ENCODE data around the gene AKIRIN2. TPM values are rescaled to one million over a fixed set of nuclear protein-coding genes. Genes with fewer than 3 reads are reported as not detected.

The AKIRIN2 gene
- total RNA-seq, 1 donor = 15.2 TPM

GRCh38 chr6:87663434-87663833 lies 38.6 kb downstream of the AKIRIN2 start:
- Histone ChIP-seq H3K9me3 (ENCODE audit: low read depth, low read length) (no peaks in the 10 kb centered on the region), H3K36me3 (ENCODE audit: insufficient read depth, low read length) (peaks cover 3% of the 10 kb centered on the region), H4K20me1 (ENCODE audit: insufficient read depth, low read length) (no peaks in the 10 kb centered on the region), H3K27me3 (ENCODE audit: insufficient read depth, low read length) (no peaks in the 10 kb centered on the region), H3K27ac (ENCODE audit: low read depth, low read length) (no peak overlapping the region), H3K4me1 (ENCODE audit: insufficient read depth, low read length) (peaks cover 30% of the 10 kb centered on the region), H2AFZ (ENCODE audit: low read length) (no peak overlapping the region), H3K79me2 (ENCODE audit: insufficient read depth, low read length) (no peaks in the 10 kb centered on the region), H3K4me2 (ENCODE audit: insufficient read depth, low read length) (no peak overlapping the region), H3K4me3 (ENCODE audit: insufficient read depth, low read length) (no peak overlapping the region)
- no peak for TF ChIP-seq CTCF (IDR thresholded peaks at IDR 0.05; ENCODE audit: extremely low read depth, low read depth, low read length)
- DNase-seq (ENCODE audit: insufficient read length, low spot score, missing footprints) = peak; percentile 49

- H2AFZ ChIP-seq (ENCODE audit: low read length) = no peak overlapping the region
- H4K20me1 ChIP-seq (ENCODE audit: insufficient read depth, low read length) = no peaks in the 10 kb centered on the region
- peak overlapping the region; percentile 4 for H3K4me2 ChIP-seq (ENCODE audit: insufficient read depth, low read length)
- no peaks in the 10 kb centered on the region for H3K27me3 ChIP-seq (ENCODE audit: insufficient read depth, low read length)
- no peaks in the 10 kb centered on the region for H3K79me2 ChIP-seq (ENCODE audit: insufficient read depth, low read length)
- peak overlapping the region; percentile 71 for H3K27ac ChIP-seq (ENCODE audit: low read depth, low read length)
- H3K4me3 ChIP-seq (ENCODE audit: insufficient read depth, low read length) = no peak overlapping the region
- no peak for TF ChIP-seq CTCF (IDR thresholded peaks at IDR 0.05; ENCODE audit: extremely low read depth, low read depth, low read length)
- no peaks in the 10 kb centered on the region for H3K9me3 ChIP-seq (ENCODE audit: low read depth, low read length)
- peaks cover 32% of the 10 kb centered on the region for H3K4me1 ChIP-seq (ENCODE audit: insufficient read depth, low read length)
- H3K36me3 ChIP-seq (ENCODE audit: insufficient read depth, low read length) = peaks cover 13% of the 10 kb centered on the region
- DNase-seq (ENCODE audit: insufficient read length, low spot score, missing footprints) = peak; percentile 21
Measured at GRCh38 chr6:87661503-87661902, 40.5 kb downstream of the AKIRIN2 start.

GRCh38 chr6:87661016-87661415 lies 41.0 kb downstream of the AKIRIN2 start:
- H3K4me2 ChIP-seq (ENCODE audit: insufficient read depth, low read length) = peak overlapping the region; percentile 4
- no peak for TF ChIP-seq CTCF (IDR thresholded peaks at IDR 0.05; ENCODE audit: extremely low read depth, low read depth, low read length)
- H3K27ac ChIP-seq (ENCODE audit: low read depth, low read length) = peak overlapping the region; percentile 71
- DNase-seq (ENCODE audit: insufficient read length, low spot score, missing footprints) = no peak
- H3K4me1 ChIP-seq (ENCODE audit: insufficient read depth, low read length) = peaks cover 32% of the 10 kb centered on the region
- peaks cover 13% of the 10 kb centered on the region for H3K36me3 ChIP-seq (ENCODE audit: insufficient read depth, low read length)
- no peaks in the 10 kb centered on the region for H3K27me3 ChIP-seq (ENCODE audit: insufficient read depth, low read length)
- no peak overlapping the region for H2AFZ ChIP-seq (ENCODE audit: low read length)
- no peak overlapping the region for H3K4me3 ChIP-seq (ENCODE audit: insufficient read depth, low read length)
- no peaks in the 10 kb centered on the region for H3K79me2 ChIP-seq (ENCODE audit: insufficient read depth, low read length)
- no peaks in the 10 kb centered on the region for H3K9me3 ChIP-seq (ENCODE audit: low read depth, low read length)
- H4K20me1 ChIP-seq (ENCODE audit: insufficient read depth, low read length) = no peaks in the 10 kb centered on the region

- DNase-seq (ENCODE audit: insufficient read length, low spot score, missing footprints) = peak; percentile 55
- Histone ChIP-seq H3K4me2 (ENCODE audit: insufficient read depth, low read length) (peak overlapping the region; percentile 4), H3K79me2 (ENCODE audit: insufficient read depth, low read length) (no peaks in the 10 kb centered on the region), H3K36me3 (ENCODE audit: insufficient read depth, low read length) (peaks cover 13% of the 10 kb centered on the region), H3K4me3 (ENCODE audit: insufficient read depth, low read length) (no peak overlapping the region), H3K27me3 (ENCODE audit: insufficient read depth, low read length) (no peaks in the 10 kb centered on the region), H4K20me1 (ENCODE audit: insufficient read depth, low read length) (no peaks in the 10 kb centered on the region), H3K27ac (ENCODE audit: low read depth, low read length) (peak overlapping the region; percentile 71), H3K4me1 (ENCODE audit: insufficient read depth, low read length) (peaks cover 32% of the 10 kb centered on the region), H2AFZ (ENCODE audit: low read length) (no peak overlapping the region), H3K9me3 (ENCODE audit: low read depth, low read length) (no peaks in the 10 kb centered on the region)
- TF ChIP-seq CTCF (IDR thresholded peaks at IDR 0.05; ENCODE audit: extremely low read depth, low read depth, low read length) = no peak
Measured at GRCh38 chr6:87660226-87660911, 41.7 kb downstream of the AKIRIN2 start.

Measured in osteoblast (primary cell).